ENCODE results near the gene ROS1.

Gene ROS1

DNA sequence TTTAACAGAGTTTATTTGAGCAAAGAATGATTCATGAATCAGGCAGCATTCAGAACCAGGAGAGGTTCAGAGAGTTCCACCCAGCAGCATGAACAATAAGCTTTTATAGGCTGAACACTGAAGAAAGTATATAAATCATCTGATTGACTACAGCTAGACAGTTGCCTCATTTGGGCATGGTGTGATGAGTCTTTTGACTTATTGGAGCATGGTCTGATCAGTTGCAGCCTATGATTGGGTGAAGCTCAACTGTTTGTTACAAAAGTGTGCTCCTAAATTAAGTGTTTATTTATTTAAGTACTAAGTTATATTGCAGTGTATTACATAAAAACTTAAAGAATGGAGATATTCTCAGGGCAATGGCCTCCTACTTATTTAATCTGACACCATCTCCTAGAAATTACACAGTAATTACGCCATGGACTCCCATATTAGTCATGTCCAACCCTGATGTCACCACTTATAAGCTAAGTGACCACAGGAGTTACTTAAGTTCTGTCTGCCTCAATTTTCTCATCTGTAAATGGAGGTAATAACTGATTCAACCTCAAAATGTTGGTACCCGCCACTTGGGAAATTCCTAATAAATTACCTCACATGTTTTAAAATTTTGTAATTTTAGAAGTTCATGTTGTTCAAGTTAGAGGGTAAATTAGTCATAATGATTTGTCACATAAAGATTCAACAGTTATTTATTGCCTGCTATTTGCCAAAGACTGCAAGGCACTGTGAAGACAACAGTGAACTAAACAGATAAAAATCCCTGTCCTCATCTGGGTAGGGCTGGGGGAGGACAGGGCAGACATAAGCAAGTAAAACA lies 15.2 kb upstream of the ROS1 start:
- DNase-seq (ENCODE audit: low spot score) = no peak

DNA sequence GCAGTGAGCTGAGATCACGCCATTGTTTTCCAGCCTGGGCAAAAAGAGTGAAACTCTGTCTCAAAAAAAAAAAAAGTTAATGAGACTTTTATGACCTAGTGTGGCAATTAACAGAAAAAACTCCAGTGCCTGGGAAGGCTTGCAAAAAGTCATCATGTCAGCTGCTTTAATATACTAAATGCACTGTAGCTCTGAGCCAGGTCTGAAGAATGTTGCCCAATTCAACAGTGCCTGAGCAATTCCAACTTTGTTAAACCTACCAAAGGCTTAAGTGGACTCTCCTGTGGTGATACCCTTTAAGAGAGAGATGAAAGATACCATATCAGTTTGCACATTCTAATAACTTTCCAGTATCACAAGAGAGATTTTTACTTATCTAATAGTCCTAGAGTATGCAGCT lies 6.5 kb upstream of the ROS1 start:
- no peak for DNase-seq (ENCODE audit: low spot score)

GRCh38 chr6:117423754-117424153 lies 2.0 kb downstream of the ROS1 start:
- DNase-seq (ENCODE audit: low spot score) = peak; percentile 57

DNA sequence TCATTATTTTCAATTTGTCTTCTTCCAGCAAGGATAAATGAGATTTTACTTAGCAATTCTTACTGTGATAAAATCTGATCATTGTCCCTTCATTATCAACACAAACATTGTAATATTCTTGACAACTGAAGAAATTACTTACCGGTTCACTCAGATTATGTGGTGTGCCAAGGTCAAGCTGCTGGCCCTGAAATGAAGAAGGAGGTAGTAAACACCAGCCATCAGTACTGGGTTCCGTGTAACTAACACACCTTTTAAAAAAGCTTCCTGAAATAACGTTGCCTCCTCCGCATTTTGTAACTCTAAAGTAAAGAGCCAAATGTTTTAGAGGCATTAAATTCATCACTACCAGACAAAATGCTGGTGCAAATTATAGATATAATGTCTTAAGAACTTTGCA lies 7.4 kb downstream of the ROS1 start:
- no peak for DNase-seq (ENCODE audit: low spot score)

- DNase-seq (ENCODE audit: low spot score) = no peak
Measured at GRCh38 chr6:117417851-117418250, 7.9 kb downstream of the ROS1 start.

DNA sequence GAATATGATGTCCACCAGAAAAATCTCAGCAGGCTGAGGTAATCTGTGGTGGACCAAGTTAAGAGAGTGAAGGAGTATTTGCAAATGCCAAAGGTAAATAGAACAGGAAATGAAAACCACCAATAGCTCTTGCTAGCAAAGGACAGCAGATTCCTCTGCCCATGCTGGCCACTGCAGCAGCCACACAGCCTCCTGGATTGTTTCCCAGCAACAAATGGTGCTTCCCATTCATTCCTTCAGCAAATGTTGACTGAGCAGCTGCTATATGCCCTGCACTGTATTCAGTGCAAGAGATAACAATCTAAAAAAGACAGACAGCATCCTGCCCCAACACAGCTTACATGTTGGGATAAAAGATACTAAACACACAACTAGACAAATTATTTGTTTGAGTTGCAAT lies 11.0 kb downstream of the ROS1 start:
- no peak for DNase-seq (ENCODE audit: low spot score)

- DNase-seq (ENCODE audit: low spot score) = no peak
Measured at GRCh38 chr6:117411474-117411873, 14.3 kb downstream of the ROS1 start.

GRCh38 chr6:117409863-117410262 lies 15.9 kb downstream of the ROS1 start:
- DNase-seq (ENCODE audit: low spot score) = no peak

GRCh38 chr6:117409420-117409819 lies 16.3 kb downstream of the ROS1 start:
- no peak for DNase-seq (ENCODE audit: low spot score)

- no peak for DNase-seq (ENCODE audit: low spot score)
Measured at GRCh38 chr6:117404548-117404947, 21.2 kb downstream of the ROS1 start.

DNA sequence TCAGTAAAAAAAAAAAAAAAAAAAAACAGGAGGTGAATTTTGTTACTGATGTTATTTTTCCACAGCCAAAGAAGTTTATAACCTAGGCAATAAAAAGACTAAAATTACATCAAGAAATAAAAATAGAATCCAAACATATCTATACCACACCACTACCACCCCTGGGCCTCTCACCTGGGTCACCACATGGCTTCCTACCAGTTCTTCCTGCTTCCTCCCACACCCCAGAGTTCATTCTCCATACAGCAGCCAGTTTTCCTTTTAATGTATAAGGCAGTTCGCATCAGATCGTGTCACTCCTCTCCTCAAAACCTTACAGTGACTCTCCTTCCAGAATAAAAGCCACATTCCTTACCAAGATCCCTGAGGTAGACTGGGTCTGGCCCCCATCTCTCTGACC lies 23.9 kb downstream of the ROS1 start:
- DNase-seq (ENCODE audit: low spot score) = no peak

- no peak for DNase-seq (ENCODE audit: low spot score)
Measured at GRCh38 chr6:117399924-117400323, 25.8 kb downstream of the ROS1 start.

GRCh38 chr6:117399126-117399525 lies 26.6 kb downstream of the ROS1 start:
- DNase-seq (ENCODE audit: low spot score) = no peak

DNA sequence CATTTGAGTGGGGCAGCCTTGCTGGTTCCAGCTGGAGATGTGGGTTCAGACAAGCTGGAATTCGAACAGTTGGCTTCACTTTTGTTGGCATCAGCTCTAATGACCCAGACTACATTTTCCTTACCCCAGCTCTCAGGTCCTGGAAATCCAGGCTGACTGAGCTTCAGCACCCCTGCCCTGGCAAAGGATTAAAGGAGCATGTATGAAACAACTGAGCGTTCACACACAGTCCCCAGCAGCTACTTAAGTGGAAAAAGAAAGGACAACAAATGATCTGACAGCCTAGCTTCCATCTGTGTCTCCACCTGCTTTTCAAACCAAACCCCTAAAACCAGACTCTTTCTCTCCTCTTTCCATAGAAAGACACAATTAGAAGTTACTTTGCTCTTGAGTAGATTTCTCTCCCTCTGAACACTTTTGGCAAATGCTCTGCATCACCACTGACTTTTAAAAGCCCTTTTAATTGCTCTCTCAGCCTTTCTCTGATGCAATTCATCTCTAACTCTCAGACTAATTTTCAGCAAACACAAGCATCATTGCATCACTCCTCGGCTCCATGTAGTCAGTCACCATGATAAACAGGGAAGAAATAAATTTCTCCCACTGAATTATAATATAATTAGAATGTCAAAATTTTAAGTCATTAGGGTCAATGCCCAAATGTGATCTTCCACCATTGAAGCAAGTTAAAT lies 28.1 kb downstream of the ROS1 start:
- no peak for DNase-seq (ENCODE audit: low spot score)

DNA sequence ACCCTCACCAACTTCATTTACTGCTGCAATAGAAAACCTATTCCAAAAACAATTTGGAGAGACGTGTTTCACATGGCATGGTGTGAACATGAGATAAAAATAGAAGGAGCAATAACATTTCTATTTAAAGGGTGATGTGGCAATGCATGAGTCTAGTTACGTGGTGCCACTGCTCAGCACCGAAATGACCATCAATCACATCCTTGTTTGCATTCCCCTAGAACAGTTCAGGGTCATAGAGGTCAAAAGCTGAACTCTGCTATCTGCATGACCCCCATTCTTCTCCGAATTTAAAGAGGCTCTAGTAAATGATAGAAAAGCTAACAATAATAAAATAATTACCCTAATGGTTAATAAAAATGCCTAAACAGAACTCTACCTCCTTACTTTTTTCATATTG lies 29.5 kb downstream of the ROS1 start:
- no peak for DNase-seq (ENCODE audit: low spot score)

- no peak for DNase-seq (ENCODE audit: low spot score)
Measured at GRCh38 chr6:117395164-117395563, 30.6 kb downstream of the ROS1 start.

GRCh38 chr6:117393045-117393444 lies 32.7 kb downstream of the ROS1 start:
- DNase-seq (ENCODE audit: low spot score) = no peak

- no peak for DNase-seq (ENCODE audit: low spot score)
Measured at GRCh38 chr6:117391874-117392583, 33.7 kb downstream of the ROS1 start.

- no peak for DNase-seq (ENCODE audit: low spot score)
Measured at GRCh38 chr6:117389227-117390057, 36.3 kb downstream of the ROS1 start.

DNA sequence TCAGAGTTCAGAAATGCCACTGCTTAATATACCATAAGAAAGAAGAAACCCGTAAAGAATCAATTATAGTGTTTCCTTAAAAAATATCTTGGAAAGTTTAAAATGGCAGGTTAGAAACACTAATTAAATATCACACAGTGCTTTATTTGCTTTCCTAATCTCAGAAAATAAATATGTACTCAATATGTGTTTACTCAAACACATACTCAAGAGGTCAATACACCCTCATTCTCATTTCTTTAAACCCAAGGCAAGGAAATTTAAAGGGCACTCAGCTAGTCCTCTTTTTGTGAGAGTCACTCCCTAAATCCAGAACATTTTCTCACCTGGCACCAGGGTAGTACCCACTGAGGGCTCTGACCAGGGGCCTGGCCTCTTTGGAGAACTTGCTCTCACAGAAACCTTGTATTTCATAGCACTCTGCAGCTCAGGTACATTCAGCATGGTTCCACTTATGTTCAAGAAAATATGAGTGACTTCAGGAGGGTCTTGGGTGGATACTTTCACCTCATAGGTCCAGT lies 38.2 kb downstream of the ROS1 start:
- no peak for DNase-seq (ENCODE audit: low spot score)

GRCh38 chr6:117384659-117385058 lies 41.1 kb downstream of the ROS1 start:
- DNase-seq (ENCODE audit: low spot score) = no peak

DNA sequence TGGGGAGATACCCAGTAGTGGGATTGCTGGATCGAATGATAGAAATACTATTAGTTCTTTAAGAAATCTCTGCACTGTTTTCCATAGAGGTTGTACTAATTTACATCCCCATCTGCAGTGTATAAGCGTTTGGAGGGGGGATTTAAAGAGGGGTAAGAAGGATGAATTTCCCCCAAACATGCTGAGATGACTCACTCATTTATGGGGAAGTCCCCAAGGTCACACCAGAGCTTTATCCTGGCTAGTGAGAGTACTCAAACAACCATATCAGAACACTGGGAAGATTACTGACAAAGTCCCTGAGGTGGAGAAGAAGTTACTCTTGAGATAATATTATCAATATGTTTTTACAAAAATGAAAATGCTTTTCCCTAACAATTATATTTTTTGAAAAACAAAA lies 44.0 kb downstream of the ROS1 start:
- no peak for DNase-seq (ENCODE audit: low spot score)

Measured in Ammon's horn (tissue), 1 donor.